ENCODE data around the gene RBM41. TPM values are rescaled to one million over a fixed set of nuclear protein-coding genes. Genes with fewer than 3 reads are reported as not detected.
A peak's percentile ranks its signal among the peaks of the same experiment; 100 is the strongest.

The RBM41 gene
- total and polyA plus RNA-seq, 2 experiments from 2014 or later: 11.9 to 14.4 TPM

GRCh38 chrX:107135965-107136307, 17.3 kb upstream of the RBM41 start:
- WGBS (ENCODE audit: low lambda C conversion rate, missing lambda C conversion rate): 61% methylated on average over 1 of the region's 1 CpG
- peaks cover 3% of the 10 kb centered on the region for H3K9me3 ChIP-seq (ENCODE audit: low read depth)
- H4K20me1 ChIP-seq (ENCODE audit: insufficient read depth, poor library complexity, severe bottlenecking): no peaks in the 10 kb centered on the region
- no peak overlapping the region for H3K4me3 ChIP-seq
- H3K79me2 ChIP-seq: no peaks in the 10 kb centered on the region
- H3K36me3 ChIP-seq (replicated peaks; ENCODE audit: insufficient read depth, low read depth): no peaks in the 10 kb centered on the region
- no peaks in the 10 kb centered on the region for H3K4me1 ChIP-seq (ENCODE audit: insufficient read depth)
- TF ChIP-seq CTCF (IDR thresholded peaks at IDR 0.05; ENCODE audit: poor library complexity): no peak
- no peak for TF ChIP-seq EZH2phosphoT487 (IDR thresholded peaks at IDR 0.05; ENCODE audit: low read depth, severe bottlenecking, unreplicated experiment)
- no peak for TF ChIP-seq EZH2 (IDR thresholded peaks at IDR 0.05; ENCODE audit: borderline replicate concordance)
- H3K27me3 ChIP-seq: no peaks in the 10 kb centered on the region
- H3K27ac ChIP-seq: no peak overlapping the region
- no peaks in the 10 kb centered on the region for H3K9me2 ChIP-seq (replicated peaks; ENCODE audit: insufficient read depth)
- DNase-seq (ENCODE audit: low spot score): no peak
- H3K4me2 ChIP-seq: no peak overlapping the region
- H2AFZ ChIP-seq: no peak overlapping the region

- H3K4me3 ChIP-seq: no peak overlapping the region
- no peak overlapping the region for H3K4me2 ChIP-seq
- H2AFZ ChIP-seq: no peak overlapping the region
- 52% methylated on average over 5 of the region's 5 CpGs for WGBS (ENCODE audit: low lambda C conversion rate, missing lambda C conversion rate)
- no peaks in the 10 kb centered on the region for H3K27me3 ChIP-seq
- no peaks in the 10 kb centered on the region for H3K79me2 ChIP-seq
- TF ChIP-seq EZH2phosphoT487 (IDR thresholded peaks at IDR 0.05; ENCODE audit: low read depth, severe bottlenecking, unreplicated experiment): no peak
- no peak for TF ChIP-seq CTCF (IDR thresholded peaks at IDR 0.05; ENCODE audit: poor library complexity)
- no peak for TF ChIP-seq EZH2 (IDR thresholded peaks at IDR 0.05; ENCODE audit: borderline replicate concordance)
- no peaks in the 10 kb centered on the region for H3K9me2 ChIP-seq (replicated peaks; ENCODE audit: insufficient read depth)
- no peaks in the 10 kb centered on the region for H3K36me3 ChIP-seq (replicated peaks; ENCODE audit: insufficient read depth, low read depth)
- no peaks in the 10 kb centered on the region for H3K4me1 ChIP-seq (ENCODE audit: insufficient read depth)
- no peaks in the 10 kb centered on the region for H4K20me1 ChIP-seq (ENCODE audit: insufficient read depth, poor library complexity, severe bottlenecking)
- peaks cover 3% of the 10 kb centered on the region for H3K9me3 ChIP-seq (ENCODE audit: low read depth)
- H3K27ac ChIP-seq: peak overlapping the region; percentile 62
- no peak for DNase-seq (ENCODE audit: low spot score)
Observed at GRCh38 chrX:107135049-107135964, 16.7 kb upstream of the RBM41 start.

GRCh38 chrX:107123750-107124149, 5.1 kb upstream of the RBM41 start:
- no peak for DNase-seq (ENCODE audit: low spot score)
- no peaks in the 10 kb centered on the region for H3K36me3 ChIP-seq (replicated peaks; ENCODE audit: insufficient read depth, low read depth)
- H3K4me3 ChIP-seq: no peak overlapping the region
- H3K4me1 ChIP-seq (ENCODE audit: insufficient read depth): no peaks in the 10 kb centered on the region
- no peak overlapping the region for H2AFZ ChIP-seq
- TF ChIP-seq EZH2phosphoT487 (IDR thresholded peaks at IDR 0.05; ENCODE audit: low read depth, severe bottlenecking, unreplicated experiment) (no peak), EZH2 (IDR thresholded peaks at IDR 0.05; ENCODE audit: borderline replicate concordance) (no peak), CTCF (IDR thresholded peaks at IDR 0.05; ENCODE audit: poor library complexity) (no peak)
- no peak overlapping the region for H3K4me2 ChIP-seq
- no peaks in the 10 kb centered on the region for H3K79me2 ChIP-seq
- no peaks in the 10 kb centered on the region for H3K9me3 ChIP-seq (ENCODE audit: low read depth)
- no peak overlapping the region for H3K27ac ChIP-seq
- no peaks in the 10 kb centered on the region for H4K20me1 ChIP-seq (ENCODE audit: insufficient read depth, poor library complexity, severe bottlenecking)
- H3K9me2 ChIP-seq (replicated peaks; ENCODE audit: insufficient read depth): no peaks in the 10 kb centered on the region
- no peaks in the 10 kb centered on the region for H3K27me3 ChIP-seq

Measured in hepatocyte (in vitro differentiated cells).